ENCODE results near the gene MSN.
"Not testable (repeated sequence)": the region's sequence is repeated elsewhere in the genome, so short reads cannot be mapped to it uniquely, and the experiment has no call there.

Gene MSN

GRCh38 chrX:65720381-65720964, 53.0 kb downstream of the MSN start:
- DNase-seq, result no peak

GRCh38 chrX:65723706-65724105, 56.3 kb downstream of the MSN start:
- DNase-seq, result no peak

GRCh38 chrX:65726715-65727114, 59.3 kb downstream of the MSN start:
- DNase-seq, result no peak

- DNase-seq, result no peak
Measured at GRCh38 chrX:65731684-65732289, 64.3 kb downstream of the MSN start.

- DNase-seq, result no peak
Measured at GRCh38 chrX:65740909-65741308, 73.5 kb downstream of the MSN start.

GRCh38 chrX:65741823-65742222, 74.4 kb downstream of the MSN start:
- no peak for DNase-seq

- no peak for DNase-seq
Measured at GRCh38 chrX:65744965-65745364, 77.5 kb downstream of the MSN start.

GRCh38 chrX:65745427-65745826, 78.0 kb downstream of the MSN start:
- DNase-seq, result no peak

- no peak for DNase-seq
Measured at GRCh38 chrX:65745992-65746391, 78.5 kb downstream of the MSN start.

GRCh38 chrX:65750674-65751469, 83.4 kb downstream of the MSN start:
- no peak for DNase-seq

- no peak for DNase-seq
Measured at GRCh38 chrX:65751519-65751918, 84.1 kb downstream of the MSN start.

GRCh38 chrX:65752294-65752693, 84.8 kb downstream of the MSN start:
- no peak for DNase-seq

GRCh38 chrX:65755786-65756185, 88.3 kb downstream of the MSN start:
- no peak for DNase-seq

GRCh38 chrX:65757943-65758342, 90.5 kb downstream of the MSN start:
- DNase-seq, result no peak

- no peak for DNase-seq
Measured at GRCh38 chrX:65758505-65758904, 91.1 kb downstream of the MSN start.

GRCh38 chrX:65759525-65759924, 92.1 kb downstream of the MSN start:
- DNase-seq, result not testable (repeated sequence)

GRCh38 chrX:65769564-65770292, 102.3 kb downstream of the MSN start:
- DNase-seq, result no peak

- no peak for DNase-seq
Measured at GRCh38 chrX:65772842-65773241, 105.4 kb downstream of the MSN start.

GRCh38 chrX:65781845-65782244, 114.4 kb downstream of the MSN start:
- DNase-seq, result no peak

GRCh38 chrX:65783746-65784145, 116.3 kb downstream of the MSN start:
- no peak for DNase-seq

Data from cortex of kidney (tissue), 1 donor.